GM19099 (cell line): Measurements from ENCODE around the gene MAGEB1.

Experiments
- POLR2A ChIP-seq: IDR thresholded peaks from 3 replicates; pipeline ENCODE4 v1.6.1; 2011; ENCODE audit warnings: low read depth; ENCODE audit not compliant: insufficient read length; ENCODE audit errors: extremely low read depth

MAGEB1 gene, protein sequence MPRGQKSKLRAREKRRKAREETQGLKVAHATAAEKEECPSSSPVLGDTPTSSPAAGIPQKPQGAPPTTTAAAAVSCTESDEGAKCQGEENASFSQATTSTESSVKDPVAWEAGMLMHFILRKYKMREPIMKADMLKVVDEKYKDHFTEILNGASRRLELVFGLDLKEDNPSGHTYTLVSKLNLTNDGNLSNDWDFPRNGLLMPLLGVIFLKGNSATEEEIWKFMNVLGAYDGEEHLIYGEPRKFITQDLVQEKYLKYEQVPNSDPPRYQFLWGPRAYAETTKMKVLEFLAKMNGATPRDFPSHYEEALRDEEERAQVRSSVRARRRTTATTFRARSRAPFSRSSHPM

GRCh38 chrX:30246769-30247489 is at the start of gene MAGEB1:
Gene MAGEB1 (plus strand): TSS chrX:30247146. CDS start chrX:30250494, 3,348 bp downstream.
- no peak for TF ChIP-seq POLR2A

- TF ChIP-seq POLR2A: no peak
Measured at GRCh38 chrX:30212172-30212571, 34.8 kb upstream of the MAGEB1 start.

- TF ChIP-seq POLR2A: no peak
Measured at GRCh38 chrX:30215357-30215843, 31.5 kb upstream of the MAGEB1 start, which contains the start of gene MAGEB2. Gene MAGEB2 (plus strand): TSS chrX:30215563. CDS start chrX:30218581, 3,018 bp downstream.

DNA sequence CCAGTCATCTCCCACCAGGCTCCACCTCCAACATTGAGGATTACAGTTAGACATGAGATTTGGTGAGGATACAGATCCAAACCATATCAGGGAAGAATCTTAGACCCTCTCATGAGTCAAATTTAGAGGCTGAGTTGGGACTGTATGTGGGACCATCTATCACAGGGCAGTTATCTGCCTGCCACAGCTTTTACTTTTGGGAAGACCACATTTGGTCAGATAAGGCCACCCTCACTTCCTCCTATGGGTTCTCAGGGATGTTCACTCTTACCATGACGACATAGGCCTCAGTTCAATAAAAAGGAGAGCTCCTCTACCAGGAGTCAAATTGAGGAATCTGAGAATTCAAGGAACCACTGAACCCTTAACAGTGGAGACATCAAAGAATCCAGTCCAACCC is 29.5 kb upstream of the MAGEB1 start:
- TF ChIP-seq POLR2A: no peak

- TF ChIP-seq POLR2A: no peak
Measured at GRCh38 chrX:30219372-30219771, 27.6 kb upstream of the MAGEB1 start.

DNA sequence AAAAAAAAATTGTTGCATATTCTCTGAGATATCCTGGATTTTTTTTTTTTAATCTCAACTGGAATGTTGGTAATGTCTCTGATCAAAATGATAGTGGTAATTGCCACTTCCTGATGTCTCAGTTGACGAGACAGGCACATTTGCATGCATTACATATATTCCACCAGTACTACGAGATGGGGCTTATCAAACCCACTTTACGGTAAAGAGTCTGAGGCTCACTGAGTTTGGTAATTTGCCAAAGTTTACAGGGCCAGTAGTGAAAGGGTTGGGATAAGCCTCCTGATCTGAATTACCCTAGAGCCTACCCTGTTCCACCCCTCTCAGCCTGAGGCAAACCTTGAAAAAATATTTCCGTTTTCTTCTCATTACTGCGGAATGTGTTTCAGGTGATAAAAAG is 26.3 kb upstream of the MAGEB1 start:
- TF ChIP-seq POLR2A: no peak

DNA sequence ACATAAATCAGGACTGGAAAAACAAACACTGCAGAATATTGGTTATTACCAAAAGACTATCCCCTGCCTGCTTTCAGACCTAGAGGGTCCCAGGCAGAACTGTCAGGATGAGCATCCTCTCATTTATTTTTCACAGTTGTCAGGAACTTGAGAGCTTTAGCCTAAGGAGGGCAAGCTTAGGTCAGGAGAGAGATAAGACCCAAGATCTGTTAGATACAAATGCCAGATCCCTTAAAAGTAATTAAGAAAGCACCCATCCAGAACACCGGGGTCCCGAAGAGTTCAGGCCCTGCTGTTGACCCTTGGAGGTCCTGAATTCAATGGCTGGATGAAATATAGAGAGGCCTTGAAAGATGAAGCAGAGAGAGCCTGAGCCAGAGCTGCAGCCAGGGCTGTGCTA is 22.4 kb upstream of the MAGEB1 start:
- no peak for TF ChIP-seq POLR2A

GRCh38 chrX:30228526-30228925 is 18.4 kb upstream of the MAGEB1 start:
- TF ChIP-seq POLR2A: no peak

- no peak for TF ChIP-seq POLR2A
Measured at GRCh38 chrX:30230395-30230794, 16.6 kb upstream of the MAGEB1 start, which contains the start of gene MAGEB3. Gene MAGEB3 (plus strand): TSS chrX:30230657. CDS start chrX:30235925, 5,268 bp downstream.

DNA sequence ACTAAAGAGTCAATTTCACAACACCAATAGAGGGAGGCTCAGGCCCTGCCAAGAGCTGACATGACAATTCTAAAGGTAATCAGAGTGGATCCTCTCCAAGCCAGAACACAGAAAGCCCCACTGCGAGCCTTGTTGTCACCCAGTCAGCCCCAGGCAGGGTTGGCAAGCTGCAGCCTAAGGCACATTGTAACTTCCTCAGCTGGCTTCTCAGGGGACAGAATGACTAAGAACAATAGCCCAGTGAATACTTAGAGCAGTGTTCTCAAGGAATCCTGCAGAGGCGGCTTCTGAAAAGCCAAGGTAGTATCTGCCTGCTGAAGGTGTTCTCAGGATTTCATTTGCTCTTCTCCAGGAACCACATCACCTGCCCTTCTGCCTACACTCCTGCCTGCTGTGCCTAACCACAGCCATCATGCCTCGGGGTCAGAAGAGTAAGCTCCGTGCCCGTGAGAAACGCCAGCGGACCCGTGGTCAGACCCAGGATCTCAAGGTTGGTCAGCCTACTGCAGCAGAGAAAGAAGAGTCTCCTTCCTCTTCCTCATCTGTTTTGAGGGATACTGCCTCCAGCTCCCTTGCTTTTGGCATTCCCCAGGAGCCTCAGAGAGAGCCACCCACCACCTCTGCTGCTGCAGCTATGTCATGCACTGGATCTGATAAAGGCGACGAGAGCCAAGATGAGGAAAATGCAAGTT is 5.1 kb upstream of the MAGEB1 start, which contains the start of gene MAGEB4:
Gene MAGEB4 (plus strand): TSS at position 277 of the 692 bp plus-strand sequence. CDS start 136 bp downstream, at position 413.
- TF ChIP-seq POLR2A: no peak

GRCh38 chrX:30248854-30249253 is 1.9 kb downstream of the MAGEB1 start:
- TF ChIP-seq POLR2A: no peak

- TF ChIP-seq POLR2A: no peak
Measured at GRCh38 chrX:30253257-30253656, 6.3 kb downstream of the MAGEB1 start.

DNA sequence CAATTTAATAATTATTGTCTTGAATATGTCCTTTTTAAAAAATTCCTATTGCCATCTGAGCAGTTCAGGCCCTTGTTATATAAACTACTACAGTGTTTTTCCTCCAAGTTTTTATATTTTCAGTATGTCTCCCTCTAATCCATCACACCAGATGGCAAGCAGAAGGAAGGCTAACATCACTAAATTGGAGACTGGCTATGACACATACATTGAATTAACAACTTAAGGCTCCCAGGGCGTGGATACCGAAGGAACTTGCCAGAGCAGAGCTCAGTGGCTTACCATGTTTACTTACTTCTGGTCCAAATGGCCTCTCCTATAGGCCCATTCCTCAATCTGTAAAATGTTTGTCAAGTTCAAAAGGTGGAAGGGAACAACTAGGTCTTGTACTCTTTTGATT is 13.0 kb downstream of the MAGEB1 start:
- no peak for TF ChIP-seq POLR2A

DNA sequence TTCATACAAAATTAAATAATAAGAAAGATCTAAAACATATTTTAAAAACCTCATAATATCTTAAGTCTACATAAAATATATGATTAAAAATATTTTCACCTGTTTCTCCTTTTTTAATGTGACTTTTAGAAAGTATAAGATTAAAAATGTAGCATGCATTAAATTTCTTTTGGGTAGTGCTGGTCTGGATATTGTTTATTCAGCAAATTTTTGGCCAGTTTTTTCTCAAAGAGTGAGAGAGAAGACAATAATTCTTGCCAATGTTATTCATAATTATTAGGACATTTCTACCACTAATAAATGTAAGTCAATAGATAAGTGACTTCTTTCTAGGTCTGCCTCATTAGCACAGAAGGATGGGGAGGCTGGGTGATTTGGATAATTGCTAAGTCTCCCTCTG is 14.1 kb downstream of the MAGEB1 start:
- TF ChIP-seq POLR2A: no peak

GRCh38 chrX:30262763-30263162 is 15.8 kb downstream of the MAGEB1 start:
- TF ChIP-seq POLR2A: no peak
